Liver (tissue), 3 donors: ENCODE data around the gene STAB1.

Experiments used
- CTCF ChIP-seq: fragments of 150-350 bp; IDR thresholded peaks from 2 replicates; pipeline ENCODE4 v1.5.1; 2017; ENCODE audit warnings: improper control_type of control experiment, low read depth, low read length; ENCODE audit not compliant: missing input control
- EGR1 ChIP-seq, 2 donors: IDR thresholded peaks; 2 replicates each; pipeline ENCODE4 v1.6.1; 2016 to 2018; ENCODE audit warnings: antibody characterized with exemption in 2 of 2, low read depth in 2 of 2
- HNF4G ChIP-seq: IDR thresholded peaks from 2 replicates; pipeline ENCODE4 v1.6.1; 2016; ENCODE audit warnings: antibody characterized with exemption
- MAX ChIP-seq: IDR thresholded peaks from 2 replicates; pipeline ENCODE4 v1.6.1; 2016; ENCODE audit warnings: antibody characterized with exemption
- RAD21 ChIP-seq, 2 donors: IDR thresholded peaks; 2 replicates each; pipeline ENCODE4 v1.6.1; 2016; ENCODE audit warnings: antibody characterized with exemption in 2 of 2, mild to moderate bottlenecking in 2 of 2
- REST ChIP-seq: IDR thresholded peaks from 2 replicates; pipeline ENCODE4 v1.6.1; 2016; ENCODE audit warnings: antibody characterized with exemption, mild to moderate bottlenecking
- TAF1 ChIP-seq: conservative IDR thresholded peaks from 2 replicates; pipeline ENCODE4 v1.6.1; 2016; ENCODE audit warnings: antibody characterized with exemption, mild to moderate bottlenecking
- donor health status: healthy.
- donor health status: healthy.

- TF ChIP-seq RAD21 (IDR thresholded peaks at IDR 0.05) (no peak), REST (no peak), HNF4G (no peak), CTCF (no peak), MAX (no peak), TAF1 (no peak), EGR1 (IDR thresholded peaks at IDR 0.05; ENCODE audit: low read depth in 2 of 2) (no peak)
Measured at GRCh38 chr3:52551118-52551517, 56.0 kb downstream of the STAB1 start.
